WI38 (cell line): Measurements from ENCODE around the gene MAPRE2.

Experiments
- H3K4me3 ChIP-seq: 2 replicates; pipeline ENCODE4 v1.5.1; 2011; ENCODE audit warnings: low read depth, mild to moderate bottlenecking, control low read depth, low read length
- CTCF ChIP-seq: IDR thresholded peaks from 2 replicates; pipeline ENCODE4 v1.5.1; 2012; ENCODE audit warnings: low read depth, mild to moderate bottlenecking, control low read depth, low read length

MAPRE2 gene

GRCh38 chr18:35061804-35062203, 20.6 kb downstream of the MAPRE2 start:
- H3K4me3 ChIP-seq, result no peak overlapping the region
- TF ChIP-seq CTCF, result no peak

- no peak overlapping the region for H3K4me3 ChIP-seq
- no peak for TF ChIP-seq CTCF
Measured at GRCh38 chr18:35062408-35062807, 21.2 kb downstream of the MAPRE2 start.

DNA sequence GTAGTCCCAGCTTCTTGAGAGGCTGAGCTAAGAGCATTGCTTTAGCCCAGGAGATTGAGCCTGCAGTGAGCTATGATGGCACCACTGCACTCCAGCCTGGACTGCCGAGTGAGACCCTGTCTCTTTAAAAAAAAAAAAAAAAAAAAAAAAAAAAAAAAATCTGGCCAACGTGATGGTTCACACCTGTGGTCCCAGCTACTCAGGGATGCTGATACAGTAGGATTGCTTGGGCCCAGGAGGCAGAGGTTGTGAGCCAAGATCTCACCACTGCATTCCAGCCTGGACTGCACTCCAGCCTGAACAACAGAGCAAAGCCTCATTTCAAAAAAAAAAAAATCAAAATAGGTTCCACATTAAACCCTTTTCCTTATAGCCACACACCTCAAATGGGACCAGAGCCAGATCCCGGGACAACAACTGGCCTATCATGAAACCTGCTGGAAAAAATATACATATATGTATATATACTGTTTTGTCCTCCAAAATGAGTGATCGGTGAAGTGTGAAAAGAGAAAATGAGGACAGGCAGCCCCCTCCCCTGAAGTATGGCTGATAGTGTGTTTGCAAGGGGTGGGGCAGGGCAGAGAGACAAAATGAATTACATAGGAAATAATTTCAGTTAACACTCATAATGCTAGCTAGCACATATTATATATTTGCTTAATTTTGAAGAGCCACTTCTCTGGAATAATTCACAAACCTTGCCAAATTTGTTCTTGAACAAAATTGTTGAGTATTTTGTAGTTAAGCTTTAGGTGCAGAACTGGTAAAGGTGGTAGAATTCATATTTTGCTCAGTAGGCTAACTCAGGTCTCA, 22.9 kb downstream of the MAPRE2 start:
- no peak for TF ChIP-seq CTCF

GRCh38 chr18:35067454-35067853, 26.2 kb downstream of the MAPRE2 start:
- H3K4me3 ChIP-seq, result no peak overlapping the region
- no peak for TF ChIP-seq CTCF

More for the DNA sequence above, 22.9 kb downstream of the MAPRE2 start:
- H3K4me3 ChIP-seq, result no peak overlapping the region

DNA sequence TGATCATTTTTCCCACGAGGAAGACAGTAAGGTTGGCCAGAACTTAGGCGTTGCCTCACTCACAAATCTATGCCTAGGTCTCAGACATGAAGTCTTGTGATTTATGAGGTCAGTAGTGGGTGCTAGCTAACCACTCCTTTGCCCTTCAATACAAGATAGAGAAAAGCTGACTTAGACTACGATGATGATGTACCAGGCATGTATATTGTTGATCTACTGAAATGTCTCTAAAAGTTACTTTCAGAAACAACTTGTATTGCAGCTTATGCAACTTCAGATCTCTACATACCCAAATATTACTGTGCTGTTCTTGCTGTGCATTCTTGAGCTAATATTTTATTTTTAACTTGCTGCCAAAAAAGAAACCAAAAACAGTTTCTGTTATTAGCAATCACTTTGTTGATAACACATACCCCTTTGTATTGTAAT, 30.6 kb downstream of the MAPRE2 start:
- no peak for TF ChIP-seq CTCF
- H3K4me3 ChIP-seq, result no peak overlapping the region

GRCh38 chr18:35072616-35073015, 31.4 kb downstream of the MAPRE2 start:
- TF ChIP-seq CTCF, result no peak
- H3K4me3 ChIP-seq, result no peak overlapping the region
